ENCODE data around the gene GREM2. TPM values are rescaled to one million over a fixed set of nuclear protein-coding genes. Genes with fewer than 3 reads are reported as not detected.
A peak's percentile ranks its signal among the peaks of the same experiment; 100 is the strongest.

Gene GREM2
- total and polyA plus RNA-seq, 9 of the 15 experiments (the other 6 are each of a cell fraction or from before 2014, with no cell fraction given): 0.01 to 0.07 (median 0.05) TPM; not detected in 5

- no peaks in the 10 kb centered on the region for H3K27me3 ChIP-seq (ENCODE audit: control insufficient read depth in 2 of 2, insufficient read depth in 2 of 2, low read length in 2 of 2)
- H3K27ac ChIP-seq (ENCODE audit: extremely low read depth, low read depth, low read length): no peak overlapping the region
- no peaks in the 10 kb centered on the region for H4K20me1 ChIP-seq (replicated peaks; ENCODE audit: control insufficient read depth, insufficient read depth, low read length)
- H2AFZ ChIP-seq (ENCODE audit: low read depth, low read length): no peak overlapping the region
- in situ Hi-C loops (cut with MboI) (no loop called here), intact Hi-C loops (cut with micrococcal nuclease) (no loop called here)
- POLR2A ChIA-PET: no interaction called here
- BruUV-seq (replicated peaks): no TSS peak
- FAIRE-seq (no peak), DNase-seq (ENCODE audit: extremely low read depth in 1 of 4, low spot score in 3 of 4) (peak in 1 of 4 experiments; percentile 15), ATAC-seq (peak; percentile 35; the same call in 1 of the 3 replicates)
- no peaks in the 10 kb centered on the region for H3K36me3 ChIP-seq (ENCODE audit: control insufficient read depth, insufficient read depth, low read length)
- no peak overlapping the region for H3K4me2 ChIP-seq (ENCODE audit: insufficient read depth, low read length)
- CTCF ChIA-PET (ENCODE audit: low intra/inter-chr PET ratio): no interaction called here
- no peaks in the 10 kb centered on the region for H3K9me1 ChIP-seq (ENCODE audit: control insufficient read depth, insufficient read depth, low read length)
- no peaks in the 10 kb centered on the region for H3K79me2 ChIP-seq (ENCODE audit: control insufficient read depth, insufficient read depth, low read length)
- 1% methylated on average over 5 of the region's 5 CpGs for WGBS (ENCODE audit: insufficient coverage, low coverage, missing lambda C conversion rate)
- TF ChIP-seq TBP (optimal IDR thresholded peaks at IDR 0.05; ENCODE audit: low read depth, low read length) (peak; percentile 28), CBX2 (IDR thresholded peaks at IDR 0.05; ENCODE audit: insufficient read depth, low read length, poor library complexity, severe bottlenecking) (no peak), POLR2H (tag; IDR thresholded peaks at IDR 0.05; ENCODE audit: low read depth) (peak; percentile 62; the same call in 1 of the 2 replicates), NR4A1 (CRISPR knock-in tag; IDR thresholded peaks at IDR 0.05) (no peak), NR4A1 (tag; IDR thresholded peaks at IDR 0.05) (no peak), NCOA2 (IDR thresholded peaks at IDR 0.05; ENCODE audit: partially characterized antibody in 2 of 2) (no peak), CBX3 (IDR thresholded peaks at IDR 0.05; ENCODE audit: borderline replicate concordance in 1 of 2, low read length in 2 of 2) (no peak), GABPB2 (CRISPR knock-in tag; conservative IDR thresholded peaks at IDR 0.05) (no peak)
- no peaks in the 10 kb centered on the region for H3K4me1 ChIP-seq (replicated peaks in 1 of 2; ENCODE audit: control insufficient read depth in 2 of 2, insufficient read depth in 2 of 2, low read length in 2 of 2)
- H3K9me3 ChIP-seq (replicated peaks; ENCODE audit: control insufficient read depth, insufficient read depth, low read depth, low read length): no peaks in the 10 kb centered on the region; the same call in 1 of the 2 replicates
- H3K9ac ChIP-seq (ENCODE audit: insufficient read depth in 1 of 2, low read depth in 2 of 2, low read length in 2 of 2): no peak overlapping the region
- no peak overlapping the region for H3K4me3 ChIP-seq
These were observed 52.2 kb downstream of the GREM2 start for GRCh38 chr1:240559781-240560180.

Data from K562 (cell line).